DND-41 (cell line): ENCODE measurements around the gene RIN3.

Experiments used
- EZH2 ChIP-seq: IDR thresholded peaks from 3 replicates; pipeline ENCODE4 v1.6.1; 2012; ENCODE audit warnings: borderline replicate concordance, low read depth, mild to moderate bottlenecking, moderate library complexity, low read length, inconsistent platforms; ENCODE audit not compliant: severe bottlenecking
- TF ChIP-seq, protein P1 (sequence below): IDR thresholded peaks from 2 replicates; pipeline ENCODE4 v1.5.1; 2012; ENCODE audit warnings: borderline replicate concordance, low read length, moderate library complexity, mild to moderate bottlenecking; ENCODE audit not compliant: poor library complexity, severe bottlenecking; ENCODE audit errors: extremely low read depth

DNA sequence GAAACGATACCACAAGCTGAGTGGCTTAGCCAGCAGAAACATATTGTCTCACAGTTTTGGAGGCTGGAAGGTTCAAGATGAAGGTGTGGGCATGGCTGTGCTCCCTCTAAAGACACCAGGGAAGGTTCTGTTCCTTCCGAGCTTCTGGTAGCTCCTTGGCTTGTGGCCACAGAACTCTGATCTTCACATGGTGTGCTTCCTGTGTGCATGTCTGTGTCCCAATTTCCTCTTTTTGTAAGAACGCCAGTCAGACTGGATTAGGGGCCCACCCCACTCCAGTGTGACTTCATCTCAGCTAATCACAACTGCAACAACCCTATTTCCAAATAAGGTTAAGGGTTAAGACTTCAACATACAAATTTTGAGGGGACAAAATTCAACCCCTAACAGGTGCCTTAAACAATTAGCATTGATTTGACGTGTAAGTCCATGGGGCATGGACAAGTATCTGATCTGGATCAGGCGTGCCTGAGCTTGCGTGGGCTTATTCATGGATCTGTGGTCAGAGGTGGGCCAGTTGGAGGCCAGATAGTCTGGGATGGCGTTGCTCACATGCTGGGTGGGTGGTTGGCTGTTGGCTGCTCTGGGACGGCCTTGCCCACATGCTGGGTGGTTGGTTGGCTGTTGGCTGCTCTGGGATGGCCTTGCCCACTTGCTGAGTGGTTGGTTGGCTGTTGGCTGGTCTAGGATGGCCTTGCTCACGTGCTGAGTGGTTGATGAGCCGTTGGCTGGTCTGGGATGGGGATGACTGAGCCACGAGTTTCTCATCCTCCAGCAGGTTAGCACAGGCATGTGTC lies 146.4 kb downstream of the RIN3 start:
- TF ChIP-seq, protein P1, sequence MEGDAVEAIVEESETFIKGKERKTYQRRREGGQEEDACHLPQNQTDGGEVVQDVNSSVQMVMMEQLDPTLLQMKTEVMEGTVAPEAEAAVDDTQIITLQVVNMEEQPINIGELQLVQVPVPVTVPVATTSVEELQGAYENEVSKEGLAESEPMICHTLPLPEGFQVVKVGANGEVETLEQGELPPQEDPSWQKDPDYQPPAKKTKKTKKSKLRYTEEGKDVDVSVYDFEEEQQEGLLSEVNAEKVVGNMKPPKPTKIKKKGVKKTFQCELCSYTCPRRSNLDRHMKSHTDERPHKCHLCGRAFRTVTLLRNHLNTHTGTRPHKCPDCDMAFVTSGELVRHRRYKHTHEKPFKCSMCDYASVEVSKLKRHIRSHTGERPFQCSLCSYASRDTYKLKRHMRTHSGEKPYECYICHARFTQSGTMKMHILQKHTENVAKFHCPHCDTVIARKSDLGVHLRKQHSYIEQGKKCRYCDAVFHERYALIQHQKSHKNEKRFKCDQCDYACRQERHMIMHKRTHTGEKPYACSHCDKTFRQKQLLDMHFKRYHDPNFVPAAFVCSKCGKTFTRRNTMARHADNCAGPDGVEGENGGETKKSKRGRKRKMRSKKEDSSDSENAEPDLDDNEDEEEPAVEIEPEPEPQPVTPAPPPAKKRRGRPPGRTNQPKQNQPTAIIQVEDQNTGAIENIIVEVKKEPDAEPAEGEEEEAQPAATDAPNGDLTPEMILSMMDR: no peak
- TF ChIP-seq EZH2: no peak
